HepG2 (cell line): ENCODE data around the gene WDR62. TPM values are rescaled to one million over a fixed set of nuclear protein-coding genes. Genes with fewer than 3 reads are reported as not detected.

Experiments used
- AFF4 ChIP-seq: sonication (generic); formaldehyde crosslinking; IDR thresholded peaks from 2 replicates; pipeline ENCODE4 v1.4.0; 2020; ENCODE audit warnings: missing genetic modification reagents
- AGO2 ChIP-seq: fragments of 200-400 bp; formaldehyde crosslinking; optimal IDR thresholded peaks from 2 replicates; pipeline ENCODE3; 2017; ENCODE audit warnings: mild to moderate bottlenecking, low read depth, low read length, moderate library complexity
- CAMTA2 ChIP-seq: sonication (generic); formaldehyde crosslinking; IDR thresholded peaks from 2 replicates; pipeline ENCODE4 v1.4.0; 2020; ENCODE audit warnings: mild to moderate bottlenecking, missing genetic modification reagents, borderline replicate concordance
- GRHL1 ChIP-seq: sonication (generic); formaldehyde crosslinking; conservative IDR thresholded peaks from 2 replicates; pipeline ENCODE4 v1.8.0; 2022; ENCODE audit warnings: missing genetic modification reagents
- HBP1 ChIP-seq: IDR thresholded peaks from 2 replicates; pipeline ENCODE4 v1.6.1; 2016; ENCODE audit warnings: low read depth, control low read depth
- HOXA3 ChIP-seq: sonication (generic); formaldehyde crosslinking; IDR thresholded peaks from 2 replicates; pipeline ENCODE4 v1.5.0; 2020; ENCODE audit warnings: missing genetic modification reagents
- KDM5B ChIP-seq: sonication (generic); formaldehyde crosslinking; IDR thresholded peaks from 2 replicates; pipeline ENCODE4 v1.4.0; 2020; ENCODE audit warnings: missing genetic modification reagents, mild to moderate bottlenecking, borderline replicate concordance
- MBD4 ChIP-seq: IDR thresholded peaks from 2 replicates; pipeline ENCODE4 v1.6.1; 2012; ENCODE audit warnings: low read length, inconsistent platforms, borderline replicate concordance
- MIER3 ChIP-seq: IDR thresholded peaks from 2 replicates; pipeline ENCODE4 v1.6.1; 2016; ENCODE audit warnings: missing compliant biosample characterization, borderline replicate concordance
- NFKBIZ ChIP-seq: IDR thresholded peaks from 2 replicates; pipeline ENCODE4 v1.6.1; 2018; ENCODE audit warnings: missing genetic modification reagents, missing compliant biosample characterization
- NFRKB ChIP-seq: fragments of 450-650 bp; IDR thresholded peaks from 2 replicates; pipeline ENCODE4 v1.6.1; 2017
- PATZ1 ChIP-seq: sonication (generic); formaldehyde crosslinking; IDR thresholded peaks from 2 replicates; pipeline ENCODE4 v1.4.0; 2020; ENCODE audit warnings: missing genetic modification reagents
- PHB2 ChIP-seq: fragments of 450-650 bp; IDR thresholded peaks from 2 replicates; pipeline ENCODE4 v1.6.1; 2018; ENCODE audit not compliant: partially characterized antibody
- SKIL ChIP-seq: sonication (generic); formaldehyde crosslinking; IDR thresholded peaks from 2 replicates; pipeline ENCODE4 v1.8.0; 2022; ENCODE audit warnings: missing genetic modification reagents, mild to moderate bottlenecking, moderate library complexity, borderline replicate concordance
- ZNF235 ChIP-seq: sonication (generic); formaldehyde crosslinking; IDR thresholded peaks from 2 replicates; pipeline ENCODE4 v1.8.1; 2023; ENCODE audit warnings: mild to moderate bottlenecking, missing genetic modification reagents, borderline replicate concordance
- ZNF431 ChIP-seq: sonication (generic); formaldehyde crosslinking; IDR thresholded peaks from 2 replicates; pipeline ENCODE4 v1.9.0; 2022; ENCODE audit warnings: missing genetic modification reagents, low read depth, mild to moderate bottlenecking, borderline replicate concordance
- ZNF780A ChIP-seq: sonication (generic); formaldehyde crosslinking; IDR thresholded peaks from 2 replicates; pipeline ENCODE4 v1.8.0; 2022; ENCODE audit warnings: mild to moderate bottlenecking, missing genetic modification reagents, moderate library complexity
- ZNF850 ChIP-seq: sonication (generic); formaldehyde crosslinking; conservative IDR thresholded peaks from 2 replicates; pipeline ENCODE4 v1.9.0; 2021; ENCODE audit warnings: mild to moderate bottlenecking, missing genetic modification reagents
- polyA plus RNA-seq, 8 experiments: library from polyadenylated mRNA; depleted of rRNA in 3 of 8; stranded (reverse) in 7 of 8; unstranded in 1 of 8; fragments of >200 nt; fragmentation: Illumina TruSeq in 4 of 8; extraction: Trizol in 4 of 8; gene quantifications; 2 replicates each; pipeline versions ENCODE4 v1.2.1 to v1.2.3, GENCODE V29; 2011 to 2016; ENCODE audit warnings: low read depth in 4 of 8, missing spikeins in 1 of 8, mixed read lengths in 1 of 8; ENCODE audit not compliant: insufficient read depth in 1 of 8
- total RNA-seq, 5 experiments: library from RNA; depleted of rRNA; stranded (reverse); fragments of >200 nt; fragmentation: Illumina TruSeq; extraction: Trizol; gene quantifications; 2 replicates each; pipeline ENCODE4 v1.2.3, GENCODE V29; 2016; ENCODE audit warnings: low read depth in 1 of 5

Gene WDR62
- total and polyA plus RNA-seq, 2 of the 13 experiments (the other 11 are each of a cell fraction or from before 2014, with no cell fraction given) = 5.8 to 12.5 TPM

GRCh38 chr19:36140304-36141038 is 85.8 kb downstream of the WDR62 start (continued):
- TF ChIP-seq PATZ1 (CRISPR knock-in tag) (peak; percentile 66; the same call in 1 of the 2 replicates), SKIL (CRISPR knock-in tag) (no peak), ZNF780A (CRISPR knock-in tag) (no peak), NFKBIZ (CRISPR knock-in tag) (no peak), AGO2 (peak; percentile 36), HBP1 (CRISPR knock-in tag) (peak; percentile 14; the same call in 1 of the 2 replicates), MIER3 (CRISPR knock-in tag) (no peak), PHB2 (no peak), KDM5B (no peak), MBD4 (no peak), GRHL1 (CRISPR knock-in tag) (no peak), HOXA3 (CRISPR knock-in tag) (peak; percentile 30; the same call in 1 of the 2 replicates), NFRKB (no peak), CAMTA2 (CRISPR knock-in tag) (no peak), AFF4 (CRISPR knock-in tag) (no peak), ZNF235 (0 out of 2 replicates have a peak, but pooled peaks have one; percentile 20), ZNF850 (CRISPR knock-in tag) (no peak), ZNF431 (CRISPR knock-in tag) (0 out of 2 replicates have a peak, but pooled peaks have one; percentile 2)
